Upper lobe of left lung (tissue), 4 donors: Measurements from ENCODE around the gene ZBTB3.

ENCODE experiments used
- CTCF ChIP-seq, 6 experiments: fragments of 450-650 bp in 4 of 6; fragments of 200-600 bp in 2 of 6; sonication (generic) in 2 of 6; IDR thresholded peaks; one replicate each; pipeline ENCODE4 v1.5.1; 2016 to 2019; ENCODE audit warnings: antibody characterized with exemption in 6 of 6
- POLR2A ChIP-seq, 4 donors: fragments of 450-650 bp; IDR thresholded peaks; one replicate each; pipeline ENCODE4 v1.5.1; 2016 to 2017; ENCODE audit warnings: antibody characterized with exemption in 4 of 4, mild to moderate bottlenecking in 2 of 4
- POLR2AphosphoS5 ChIP-seq, 2 donors: sonication (generic); formaldehyde crosslinking; IDR thresholded peaks; one replicate each; pipeline ENCODE4 v1.5.1; 2017; ENCODE audit warnings: antibody characterized with exemption in 2 of 2

- TF ChIP-seq CTCF (IDR thresholded peaks at IDR 0.05) (no peak), POLR2AphosphoS5 (IDR thresholded peaks at IDR 0.05) (no peak), POLR2A (IDR thresholded peaks at IDR 0.05) (no peak)
Observed at GRCh38 chr11:62716206-62716605, 37.8 kb downstream of the ZBTB3 start.
